Activated CD4-positive, CD25-positive, alpha-beta regulatory T cell treated with anti-CD3 and anti-CD28 coated beads, Interleukin-2, amount 50 U/mL, for 72 hours (primary cell): Measurements from ENCODE around the gene ASGR2.

Experiments
- DNase-seq: peaks from one replicate; pipeline ENCODE4 v3.0.0; 2021

Gene ASGR2

GRCh38 chr17:7058831-7059447 is 55.7 kb downstream of the ASGR2 start:
- DNase-seq: no peak

GRCh38 chr17:7056386-7056785 is 58.2 kb downstream of the ASGR2 start:
- DNase-seq: no peak
